K562 (cell line): ENCODE measurements around the gene LRTM1.

Source experiments
- CEBPB ChIP-seq: fragments of 450-650 bp; IDR thresholded peaks from 2 replicates; pipeline ENCODE4 v1.6.1; 2016; ENCODE audit warnings: missing genetic modification characterization, missing compliant biosample characterization
- DNMT1 ChIP-seq: fragments of 450-650 bp; IDR thresholded peaks from 2 replicates; pipeline ENCODE4 v1.6.1; 2016; ENCODE audit warnings: antibody characterized with exemption, mild to moderate bottlenecking
- ELF2 ChIP-seq: fragments of 250-450 bp; sonication (Bioruptor Pico); IDR thresholded peaks from 2 replicates; pipeline ENCODE4 v1.5.0; 2021; ENCODE audit warnings: mild to moderate bottlenecking
- FOXJ3 ChIP-seq: sonication (generic); formaldehyde crosslinking; IDR thresholded peaks from 2 replicates; pipeline ENCODE4 v1.4.0; 2020; ENCODE audit warnings: mild to moderate bottlenecking, missing genetic modification reagents
- MYBL2 ChIP-seq, 2 experiments: fragments of 450-650 bp in 1 of 2; sonication (generic) in 1 of 2; formaldehyde crosslinking in 1 of 2; IDR thresholded peaks; 2 replicates each; pipeline versions ENCODE4 v1.6.1 to v1.8.1; 2017 to 2022; ENCODE audit warnings: borderline replicate concordance in 1 of 2, inconsistent platforms in 1 of 2, low read depth in 1 of 2, mild to moderate bottlenecking in 1 of 2, missing genetic modification reagents in 1 of 2, moderate library complexity in 1 of 2
- RFX1 ChIP-seq: fragments of 450-650 bp; IDR thresholded peaks from 2 replicates; pipeline ENCODE4 v1.6.1; 2016; ENCODE audit warnings: mild to moderate bottlenecking, moderate library complexity
- SIN3A ChIP-seq, 2 experiments: fragments of 150-350 bp in 1 of 2; IDR thresholded peaks; 2 replicates each; pipeline ENCODE4 v1.6.1; 2011 to 2016; ENCODE audit warnings: borderline replicate concordance in 2 of 2, low read depth in 2 of 2, low read length in 2 of 2, mild to moderate bottlenecking in 2 of 2, moderate library complexity in 2 of 2; ENCODE audit not compliant: control insufficient read depth in 1 of 2
- SNRNP70 ChIP-seq: fragments of 200-400 bp; formaldehyde crosslinking; optimal IDR thresholded peaks from 2 replicates; pipeline ENCODE3; 2017; ENCODE audit warnings: low read depth, low read length
- SUPT5H ChIP-seq: fragments of 450-650 bp; IDR thresholded peaks from 2 replicates; pipeline ENCODE4 v1.6.1; 2016
- ZNF133 ChIP-seq: fragments of 250-450 bp; sonication (Bioruptor Pico); IDR thresholded peaks from 2 replicates; pipeline ENCODE4 v1.4.0; 2020; ENCODE audit warnings: mild to moderate bottlenecking
- TF ChIP-seq, protein P1 (sequence below), 2 experiments: fragments of 450-650 bp; formaldehyde crosslinking in 1 of 2; IDR thresholded peaks; 2 replicates each; pipeline versions ENCODE4 v1.4.0 to v1.6.1; 2014 to 2020; ENCODE audit warnings: mild to moderate bottlenecking in 2 of 2, borderline replicate concordance in 1 of 2, low read depth in 1 of 2

- no peak for TF ChIP-seq DNMT1
- TF ChIP-seq ELF2: no peak
- TF ChIP-seq SNRNP70: no peak
- no peak for TF ChIP-seq SUPT5H
- TF ChIP-seq ZNF133: no peak
- TF ChIP-seq SIN3A (IDR thresholded peaks at IDR 0.05; ENCODE audit: borderline replicate concordance in 2 of 2, control insufficient read depth in 1 of 2, low read depth in 2 of 2, low read length in 2 of 2): no peak
- TF ChIP-seq CEBPB (tag): no peak
- TF ChIP-seq, protein P1, sequence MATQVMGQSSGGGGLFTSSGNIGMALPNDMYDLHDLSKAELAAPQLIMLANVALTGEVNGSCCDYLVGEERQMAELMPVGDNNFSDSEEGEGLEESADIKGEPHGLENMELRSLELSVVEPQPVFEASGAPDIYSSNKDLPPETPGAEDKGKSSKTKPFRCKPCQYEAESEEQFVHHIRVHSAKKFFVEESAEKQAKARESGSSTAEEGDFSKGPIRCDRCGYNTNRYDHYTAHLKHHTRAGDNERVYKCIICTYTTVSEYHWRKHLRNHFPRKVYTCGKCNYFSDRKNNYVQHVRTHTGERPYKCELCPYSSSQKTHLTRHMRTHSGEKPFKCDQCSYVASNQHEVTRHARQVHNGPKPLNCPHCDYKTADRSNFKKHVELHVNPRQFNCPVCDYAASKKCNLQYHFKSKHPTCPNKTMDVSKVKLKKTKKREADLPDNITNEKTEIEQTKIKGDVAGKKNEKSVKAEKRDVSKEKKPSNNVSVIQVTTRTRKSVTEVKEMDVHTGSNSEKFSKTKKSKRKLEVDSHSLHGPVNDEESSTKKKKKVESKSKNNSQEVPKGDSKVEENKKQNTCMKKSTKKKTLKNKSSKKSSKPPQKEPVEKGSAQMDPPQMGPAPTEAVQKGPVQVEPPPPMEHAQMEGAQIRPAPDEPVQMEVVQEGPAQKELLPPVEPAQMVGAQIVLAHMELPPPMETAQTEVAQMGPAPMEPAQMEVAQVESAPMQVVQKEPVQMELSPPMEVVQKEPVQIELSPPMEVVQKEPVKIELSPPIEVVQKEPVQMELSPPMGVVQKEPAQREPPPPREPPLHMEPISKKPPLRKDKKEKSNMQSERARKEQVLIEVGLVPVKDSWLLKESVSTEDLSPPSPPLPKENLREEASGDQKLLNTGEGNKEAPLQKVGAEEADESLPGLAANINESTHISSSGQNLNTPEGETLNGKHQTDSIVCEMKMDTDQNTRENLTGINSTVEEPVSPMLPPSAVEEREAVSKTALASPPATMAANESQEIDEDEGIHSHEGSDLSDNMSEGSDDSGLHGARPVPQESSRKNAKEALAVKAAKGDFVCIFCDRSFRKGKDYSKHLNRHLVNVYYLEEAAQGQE (IDR thresholded peaks at IDR 0.05; ENCODE audit: borderline replicate concordance): no peak
- TF ChIP-seq, protein P1 (CRISPR knock-in tag; IDR thresholded peaks at IDR 0.05; ENCODE audit: low read depth): no peak
- no peak for TF ChIP-seq MYBL2 (IDR thresholded peaks at IDR 0.05; ENCODE audit: low read depth)
- no peak for TF ChIP-seq MYBL2 (CRISPR knock-in tag; IDR thresholded peaks at IDR 0.05; ENCODE audit: borderline replicate concordance)
- TF ChIP-seq RFX1: no peak
- no peak for TF ChIP-seq FOXJ3 (CRISPR knock-in tag)
These were observed 35.7 kb downstream of the LRTM1 start for GRCh38 chr3:54892168-54892567.
